Panc1 (cell line): ENCODE data around the gene PARP4. TPM values are rescaled to one million over a fixed set of nuclear protein-coding genes. Genes with fewer than 3 reads are reported as not detected.
"Not testable (repeated sequence)": the region's sequence is repeated elsewhere in the genome, so short reads cannot be mapped to it uniquely, and the experiment has no call there.

Experiments used
- ATAC-seq: fragments of 200-7000 bp; cut with Tn5 transposase; 2 replicates; pipeline ENCODE4 v1.9.1; 2020; ENCODE audit warnings: mild to moderate bottlenecking, moderate library complexity
- BruUV-seq: library from RNA; stranded (reverse); fragments of 400-500 nt; replicated peaks from 2 replicates; lab custom pipeline; 2021; lab: Mats Ljungman, UMichigan
- CTCF ChIA-PET: fragments of 300-600 bp; sonication (Branson Sonifier 250); formaldehyde crosslinking; loops from one replicate; lab custom pipeline; 2022; ENCODE audit warnings: antibody characterized with exemption; lab: Charles Lee
- POLR2A ChIA-PET: fragments of 300-600 bp; sonication (Branson Sonifier 250); formaldehyde crosslinking; loops from one replicate; lab custom pipeline; 2022; ENCODE audit warnings: antibody characterized with exemption; lab: Charles Lee
- DNase-seq: peaks from one replicate; pipeline ENCODE4 v3.0.0-alpha.2; 2010; ENCODE audit warnings: low read depth, low spot score
- H3K27ac ChIP-seq: 2 replicates; pipeline ENCODE4 v1.5.1; 2011; ENCODE audit warnings: mild to moderate bottlenecking, low read length, inconsistent platforms
- H3K27me3 ChIP-seq: fragments of 200-500 bp; sonication (Bioruptor generic); 2 replicates; pipeline ENCODE4 v1.6.0; 2014; ENCODE audit warnings: low read length, inconsistent platforms; ENCODE audit not compliant: control insufficient read depth, insufficient read depth
- H3K36me3 ChIP-seq: fragments of 200-500 bp; sonication (Bioruptor generic); 2 replicates; pipeline ENCODE4 v1.5.1; 2014; ENCODE audit warnings: inconsistent platforms, mild to moderate bottlenecking, low read length, moderate library complexity; ENCODE audit not compliant: control insufficient read depth, insufficient read depth
- H3K4me1 ChIP-seq: 2 replicates; pipeline ENCODE4 v1.5.1; 2011; ENCODE audit warnings: inconsistent platforms, mild to moderate bottlenecking, low read length, moderate library complexity; ENCODE audit not compliant: control insufficient read depth, insufficient read depth
- H3K4me3 ChIP-seq, 2 experiments: 2 replicates each; pipeline ENCODE4 v1.5.1; 2011 to 2012; ENCODE audit warnings: low read depth in 2 of 2, low read length in 2 of 2, mild to moderate bottlenecking in 2 of 2, inconsistent platforms in 1 of 2, moderate library complexity in 1 of 2
- H3K9me3 ChIP-seq: fragments of 200-500 bp; sonication (Bioruptor generic); 2 replicates; pipeline ENCODE4 v1.5.1; 2014; ENCODE audit warnings: low read depth, mild to moderate bottlenecking, inconsistent platforms, low read length, moderate library complexity; ENCODE audit not compliant: control insufficient read depth, insufficient read depth
- CTCF ChIP-seq: fragments of 450-650 bp; IDR thresholded peaks from 2 replicates; pipeline ENCODE4 v1.5.1; 2017; ENCODE audit warnings: mild to moderate bottlenecking
- POLR2AphosphoS5 ChIP-seq: IDR thresholded peaks from 2 replicates; pipeline ENCODE4 v1.6.1; 2012; ENCODE audit warnings: mild to moderate bottlenecking, low read depth, low read length, moderate library complexity
- REST ChIP-seq, 2 experiments: IDR thresholded peaks; 2 replicates each; pipeline ENCODE4 v1.6.1; 2011 to 2012; ENCODE audit warnings: low read depth in 2 of 2, control low read depth in 1 of 2, low read length in 1 of 2, mild to moderate bottlenecking in 1 of 2, moderate library complexity in 1 of 2; ENCODE audit not compliant: insufficient read depth in 1 of 2
- SIN3A ChIP-seq: IDR thresholded peaks from 2 replicates; pipeline ENCODE4 v1.6.1; 2012; ENCODE audit warnings: low read depth, mild to moderate bottlenecking, low read length, moderate library complexity, borderline replicate concordance; ENCODE audit not compliant: insufficient read depth
- TCF7L2 ChIP-seq: IDR thresholded peaks from 2 replicates; pipeline ENCODE4 v1.6.1; 2011; ENCODE audit warnings: mild to moderate bottlenecking, low read depth, low read length, inconsistent platforms
- in situ Hi-C: cut with HindIII; loops from 2 replicates; pipeline ENCODE4 v1.10.0; 2016; ENCODE audit warnings: low sequenced_read_pairs, low pct_unique_long_range_greater_than_20kb
- intact Hi-C: fragments of 100-400 bp; cut with micrococcal nuclease; formaldehyde crosslinking; loops from one replicate; pipeline ENCODE4 v1.10.0; 2022; ENCODE audit not compliant: unreplicated experiment
- total RNA-seq: library from RNA; stranded (reverse); gene quantifications from one replicate; pipeline ENCODE4 v1.2.1, GENCODE V29; 2021; ENCODE audit not compliant: unreplicated experiment

PARP4 gene
- total RNA-seq, 1 experiment from 2014 or later = 44.0 TPM

- DNase-seq (no peak), ATAC-seq (no peak)
- no TSS peak for BruUV-seq
- no peak overlapping the region for H3K4me3 ChIP-seq
- no peaks in the 10 kb centered on the region for H3K27me3 ChIP-seq
- CTCF ChIA-PET = no interaction called here
- H3K27ac ChIP-seq = no peak overlapping the region
- in situ Hi-C loops (no loop called here), intact Hi-C loops (no loop called here)
- POLR2A ChIA-PET = no interaction called here
- peaks cover 13% of the 10 kb centered on the region for H3K36me3 ChIP-seq
- no peaks in the 10 kb centered on the region for H3K9me3 ChIP-seq
- no peaks in the 10 kb centered on the region for H3K4me1 ChIP-seq
- no peak for TF ChIP-seq POLR2AphosphoS5
- no peak for TF ChIP-seq REST (IDR thresholded peaks at IDR 0.05; ENCODE audit: insufficient read depth in 1 of 2, low read depth in 2 of 2, low read length in 1 of 2)
- no peak for TF ChIP-seq TCF7L2
- TF ChIP-seq SIN3A = no peak
- TF ChIP-seq CTCF = no peak
Measured at GRCh38 chr13:24489721-24490120, 22.9 kb downstream of the PARP4 start.

- in situ Hi-C loops, intact Hi-C loops, H3K4me1 ChIP-seq, H3K9me3 ChIP-seq, CTCF ChIA-PET, H3K4me3 ChIP-seq, H3K36me3 ChIP-seq, DNase-seq, BruUV-seq, H3K27ac ChIP-seq, POLR2A ChIA-PET, H3K27me3 ChIP-seq, ATAC-seq: not testable (repeated sequence)
Measured at GRCh38 chr13:24488092-24488491, 24.5 kb downstream of the PARP4 start.

GRCh38 chr13:24486017-24486657 is 26.4 kb downstream of the PARP4 start:
- H3K36me3 ChIP-seq, ATAC-seq, H3K4me1 ChIP-seq, H3K27me3 ChIP-seq, H3K4me3 ChIP-seq, H3K9me3 ChIP-seq, H3K27ac ChIP-seq, DNase-seq, CTCF ChIA-PET, intact Hi-C loops, BruUV-seq, in situ Hi-C loops, POLR2A ChIA-PET: not testable (repeated sequence)
